Measurements from ENCODE around the gene NBEA.

- TF ChIP-seq YY1 (IDR thresholded peaks at IDR 0.05; ENCODE audit: insufficient read depth, insufficient read length) (no peak), ZNF274 (IDR thresholded peaks at IDR 0.05; ENCODE audit: low read depth, low read length) (no peak)
Measured at GRCh38 chr13:35524171-35524570, 582.1 kb downstream of the NBEA start.

Data from NT2/D1 (cell line).